B cell (primary cell): ENCODE data around the gene HS3ST5.

Experiments used
- CTCF ChIP-seq: fragments of 200-600 bp; IDR thresholded peaks from one replicate; pipeline ENCODE4 v1.8.0; 2022; ENCODE audit warnings: antibody characterized with exemption, mild to moderate bottlenecking
- EZH2 ChIP-seq: IDR thresholded peaks from 2 replicates; pipeline ENCODE4 v1.6.1; 2012; ENCODE audit warnings: borderline replicate concordance, low read depth, mild to moderate bottlenecking, moderate library complexity, low read length; ENCODE audit not compliant: insufficient read depth, poor library complexity, severe bottlenecking

DNA sequence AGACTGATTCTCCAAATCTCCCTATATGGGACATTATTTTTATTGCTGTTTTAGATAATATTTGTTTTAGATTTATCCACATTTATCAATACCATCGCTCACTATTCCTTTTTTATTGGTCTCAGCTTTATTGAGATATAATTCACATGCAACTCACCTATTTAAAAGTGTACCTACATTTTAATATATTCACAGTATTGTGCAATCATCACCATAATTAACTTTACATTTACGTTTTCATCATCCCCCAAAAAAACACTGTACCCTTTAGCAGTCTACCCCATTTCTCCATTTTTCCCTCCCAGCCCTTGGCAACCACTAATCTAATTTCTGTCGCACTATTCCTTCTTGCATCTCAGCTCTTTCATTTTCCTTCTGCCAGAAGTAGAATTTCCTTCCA, 261.1 kb downstream of the HS3ST5 start:
- TF ChIP-seq CTCF (no peak), EZH2 (no peak)
